NOMO-1 treated with DMSO at 0.1 percent for 48 hours (cell line): Measurements from ENCODE around the gene AGER.

Source experiments
- DNase-seq: peaks from one replicate; lab custom pipeline; 2025; ENCODE audit not compliant: unreplicated experiment; lab: John Stamatoyannopoulos, UW

The AGER gene

DNA sequence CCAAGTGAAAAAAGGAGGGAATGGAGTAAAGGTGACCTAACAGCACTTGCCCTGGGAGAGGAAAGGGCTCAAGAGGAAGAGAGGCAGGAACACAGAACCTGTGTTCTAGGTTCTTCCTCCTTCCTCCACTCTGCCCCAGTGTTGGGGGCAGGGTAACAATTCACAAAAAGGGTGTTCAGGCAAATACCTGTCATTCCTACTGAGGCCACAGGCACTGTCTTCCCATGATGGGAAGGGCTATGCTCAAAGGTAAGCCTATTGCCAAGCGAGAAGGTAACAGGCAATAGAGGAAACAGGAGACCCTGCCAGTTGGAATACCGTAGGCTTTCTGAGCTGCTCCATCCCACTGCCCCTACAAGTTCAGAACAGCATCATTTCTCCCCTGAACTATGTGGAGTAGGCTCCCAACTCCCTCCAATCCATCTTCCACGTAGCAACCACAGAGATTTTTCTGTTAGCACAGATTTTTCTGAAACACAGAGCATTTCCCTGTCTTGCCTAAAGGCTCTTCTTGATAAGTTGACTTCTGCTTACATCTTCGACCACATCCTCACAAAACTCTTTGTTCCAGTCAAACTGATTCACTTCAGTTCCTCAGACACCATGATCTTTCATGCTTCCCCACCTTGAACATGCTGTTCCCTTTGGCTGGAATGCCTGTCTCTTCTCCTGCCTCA is 10.9 kb downstream of the AGER start:
- no peak for DNase-seq

DNA sequence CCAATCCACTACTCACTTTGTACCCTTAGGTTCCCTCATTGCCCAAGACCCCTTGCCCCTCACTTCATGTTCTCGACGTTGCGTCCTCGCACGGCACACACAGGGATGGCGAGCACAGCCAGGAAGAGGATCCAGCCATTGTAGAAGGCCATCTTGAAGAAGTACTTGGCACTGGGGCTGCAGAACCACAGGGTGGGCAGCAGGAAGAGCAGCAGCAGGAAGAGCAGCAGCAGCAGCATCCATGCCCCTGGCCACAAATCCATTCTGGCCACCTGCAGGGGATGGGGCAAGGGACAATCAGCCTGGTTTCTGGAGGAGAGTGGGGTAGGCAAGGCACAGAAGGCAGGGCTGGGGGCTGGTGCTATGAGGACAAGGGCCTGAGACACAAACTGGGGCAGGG is 12.8 kb downstream of the AGER start:
- DNase-seq, result no peak

DNA sequence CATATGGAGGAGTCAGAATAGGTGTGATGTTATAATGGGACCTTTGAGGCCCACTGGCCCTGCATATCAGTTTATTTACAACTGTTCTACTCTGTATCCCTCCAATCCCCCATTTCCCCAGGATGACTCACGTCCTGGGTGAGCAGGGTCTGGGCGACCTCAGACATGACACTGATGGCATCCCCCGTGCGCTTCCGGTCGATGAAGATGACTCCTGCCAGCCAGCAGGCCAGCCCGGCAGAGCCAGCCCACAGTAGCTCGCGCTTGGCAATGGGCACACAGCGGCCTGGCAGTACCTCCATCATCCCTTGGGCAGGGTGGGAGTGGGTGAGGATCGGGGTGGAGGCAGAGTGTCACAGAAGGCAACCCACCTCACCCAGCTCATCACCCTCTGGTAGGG is 13.8 kb downstream of the AGER start:
- no peak for DNase-seq

DNA sequence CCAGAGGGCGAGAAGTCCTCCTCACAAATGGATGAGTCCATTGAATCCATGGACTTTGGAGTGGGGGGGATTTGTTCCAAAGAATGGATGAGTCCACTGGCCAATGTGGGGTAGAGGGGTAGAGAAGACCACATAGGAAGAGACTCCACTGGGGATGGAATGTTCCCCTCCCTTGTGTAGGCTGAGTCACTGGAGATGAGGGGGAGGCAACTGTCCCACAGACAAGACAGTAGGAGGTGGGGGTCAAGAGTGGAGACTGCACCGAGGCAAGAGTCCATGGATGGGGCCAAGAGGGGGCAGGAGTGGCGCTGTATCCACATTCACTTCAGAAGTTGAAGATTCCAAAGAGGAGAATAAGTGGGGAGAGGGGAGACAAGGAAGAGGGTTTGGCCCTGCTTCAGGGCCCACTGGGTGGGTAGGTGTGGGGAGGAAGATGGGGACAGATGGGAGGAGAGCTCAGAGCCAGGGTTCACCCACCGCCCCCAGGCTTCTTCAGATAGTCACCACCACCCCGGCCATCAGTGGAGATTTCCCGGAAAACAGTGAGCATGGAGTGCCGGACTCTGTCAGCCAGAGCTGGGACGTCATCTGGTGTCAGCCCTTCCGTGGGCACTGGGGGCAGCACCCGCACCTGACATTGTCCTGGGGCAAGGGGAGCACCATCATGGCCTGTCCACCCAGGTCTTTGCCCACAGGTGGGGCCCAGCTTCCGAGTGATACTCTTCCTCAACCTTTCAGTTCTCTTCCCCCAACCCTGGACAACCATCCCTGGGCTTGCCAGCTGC is 15.1 kb downstream of the AGER start:
- no peak for DNase-seq

DNA sequence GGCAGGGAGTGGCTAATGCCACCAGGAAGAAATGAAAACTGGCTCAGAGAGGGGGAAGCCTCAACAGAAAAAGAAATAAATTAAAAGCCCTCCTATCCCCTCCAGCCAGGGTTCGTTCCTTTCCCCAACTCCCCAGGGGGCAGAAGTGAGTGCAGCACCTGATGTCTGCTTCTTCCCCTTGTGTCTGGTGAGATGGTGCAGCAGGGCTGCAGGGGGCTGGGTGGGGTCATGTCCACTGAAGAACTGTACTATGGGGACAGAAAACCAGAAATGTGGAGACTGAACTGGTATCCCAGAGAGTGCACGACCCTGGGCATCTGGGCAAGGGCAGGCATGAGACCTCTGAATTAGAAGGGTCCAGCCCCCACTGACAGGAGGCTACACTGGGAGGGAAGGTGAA is 15.7 kb downstream of the AGER start:
- DNase-seq, result no peak

DNA sequence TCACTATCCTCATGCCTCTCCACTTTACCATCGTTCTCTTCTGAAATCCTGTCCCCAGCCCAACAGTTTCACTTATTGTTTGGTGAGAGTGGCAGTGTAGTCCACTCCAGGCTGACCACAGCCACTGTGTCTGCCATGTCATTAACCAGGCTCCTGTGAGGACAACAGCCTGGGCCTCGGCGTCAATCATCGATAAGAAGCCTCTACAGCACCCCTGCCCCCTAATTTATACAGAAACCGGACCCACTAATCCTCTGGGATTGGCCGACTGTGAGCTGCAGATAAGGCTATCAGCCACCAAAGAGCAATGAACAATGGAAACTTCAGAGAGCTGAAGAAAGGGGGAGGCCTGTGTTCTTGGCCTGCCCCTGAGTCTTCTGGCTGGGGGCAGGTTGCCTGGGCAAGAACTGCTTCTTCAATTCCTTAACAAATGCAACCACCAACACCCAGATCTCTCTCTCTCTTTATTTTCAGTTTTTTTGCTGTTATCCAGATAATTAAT is 16.2 kb downstream of the AGER start:
- DNase-seq, result no peak

DNA sequence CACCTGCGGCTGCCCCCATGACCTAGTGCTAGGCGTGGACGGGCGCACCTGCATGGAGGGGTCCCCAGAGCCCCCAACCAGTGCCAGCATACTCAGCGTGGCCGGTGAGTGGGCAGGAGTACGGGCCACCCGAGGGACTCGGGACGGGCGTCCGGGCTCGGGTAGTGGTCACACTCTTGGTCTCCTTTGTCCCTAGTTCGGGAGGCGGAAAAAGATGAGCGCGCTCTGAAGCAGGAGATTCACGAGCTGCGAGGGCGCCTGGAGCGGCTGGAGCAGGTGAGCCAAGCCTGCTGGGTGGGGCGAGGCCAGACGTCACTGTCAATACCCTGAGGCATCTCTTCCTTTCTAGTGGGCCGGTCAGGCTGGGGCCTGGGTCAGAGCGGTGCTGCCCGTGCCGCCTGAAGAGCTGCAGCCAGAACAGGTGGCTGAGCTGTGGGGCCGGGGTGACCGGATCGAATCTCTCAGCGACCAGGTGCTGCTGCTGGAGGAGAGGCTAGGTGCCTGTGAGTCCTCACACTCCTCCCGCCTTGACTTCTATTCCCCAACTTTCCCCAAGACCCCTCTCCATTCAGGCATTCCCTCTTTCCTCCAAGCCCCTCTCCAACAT is 16.8 kb downstream of the AGER start:
- DNase-seq, result no peak

DNA sequence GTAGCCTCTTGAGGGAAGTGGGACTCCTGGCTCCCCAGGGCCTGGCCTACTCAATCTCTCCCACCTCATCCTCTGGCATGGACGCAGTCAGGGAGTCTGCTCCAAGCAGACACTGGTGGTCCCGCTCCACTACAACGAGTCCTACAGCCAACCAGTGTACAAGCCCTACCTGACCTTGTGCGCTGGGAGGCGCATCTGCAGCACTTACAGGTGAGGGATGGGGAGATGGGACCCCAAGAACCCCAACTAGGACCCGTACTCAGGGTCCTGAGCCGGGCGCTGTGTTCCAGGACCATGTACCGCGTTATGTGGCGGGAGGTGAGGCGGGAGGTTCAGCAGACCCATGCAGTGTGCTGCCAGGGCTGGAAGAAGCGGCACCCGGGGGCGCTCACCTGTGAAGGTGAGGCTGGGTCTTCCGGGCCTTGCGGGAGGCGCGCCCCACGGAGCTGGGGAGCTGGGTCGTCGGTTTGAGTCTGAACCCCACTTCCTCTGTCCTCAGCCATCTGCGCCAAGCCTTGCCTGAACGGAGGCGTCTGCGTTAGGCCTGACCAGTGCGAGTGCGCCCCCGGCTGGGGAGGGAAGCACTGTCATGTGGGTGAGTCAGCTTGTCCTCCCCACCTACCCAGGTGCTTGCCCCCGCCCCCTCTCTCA is 17.5 kb downstream of the AGER start:
- no peak for DNase-seq

DNA sequence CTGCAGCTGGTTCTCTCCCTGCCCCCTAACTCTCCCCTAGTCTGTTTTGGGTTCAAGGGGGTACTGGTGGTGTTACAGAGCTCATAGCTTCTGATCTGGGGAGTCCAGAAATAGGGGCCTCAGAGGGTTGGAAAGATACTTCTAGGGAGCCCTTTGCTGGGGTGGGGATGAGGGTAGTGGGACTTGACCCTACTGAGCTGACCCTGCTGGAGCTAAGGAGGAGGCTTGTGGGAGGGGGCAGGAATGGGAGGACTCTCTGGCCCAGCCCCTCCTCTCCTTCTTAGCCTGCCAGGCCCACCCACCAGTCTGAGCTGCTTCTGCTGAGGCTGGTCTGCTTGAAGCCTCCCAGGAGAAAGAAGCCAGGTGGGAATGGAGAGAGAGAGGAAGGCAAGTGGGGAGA is 19.8 kb downstream of the AGER start, which contains the start of gene EGFL8:
TSS of gene EGFL8 (plus strand) at position 301 of the 400 bp plus-strand sequence. CDS start 1,571 bp downstream, outside the sequence.
- DNase-seq, result no peak

DNA sequence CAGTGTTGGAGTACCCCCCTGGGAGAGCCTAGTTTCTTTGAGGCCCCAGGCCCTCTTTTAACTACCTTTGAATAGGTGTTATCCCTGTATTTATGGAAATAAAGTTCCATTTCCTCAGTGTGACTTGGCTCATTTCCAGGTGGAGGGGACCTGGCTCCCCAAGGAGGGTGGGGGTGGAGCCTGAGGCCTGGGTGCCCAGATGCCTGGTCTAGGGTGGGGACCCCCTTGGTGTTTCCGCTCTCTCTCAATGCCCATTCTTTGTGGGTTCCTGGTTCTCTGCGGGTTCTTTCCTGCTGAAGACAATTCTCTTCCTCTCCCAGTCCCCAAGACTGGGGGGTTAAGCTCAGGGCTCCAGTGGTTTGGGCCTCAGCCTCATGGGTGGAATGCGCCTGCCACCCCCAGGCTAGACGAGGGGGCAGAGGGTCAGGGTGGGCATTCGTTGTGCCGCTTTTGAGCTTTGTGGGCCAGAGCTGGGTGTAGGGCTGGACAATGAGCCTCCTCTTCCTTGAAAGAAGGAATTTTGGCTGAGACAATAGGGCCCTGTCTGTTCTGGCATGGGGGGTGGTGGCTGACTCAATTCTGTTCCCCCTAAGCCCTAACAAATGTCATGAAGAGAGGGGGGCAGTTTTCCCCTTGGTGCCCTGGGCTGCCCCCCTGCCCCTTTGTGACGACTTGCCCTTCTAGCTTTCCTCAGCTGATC is 20.3 kb downstream of the AGER start:
- DNase-seq, result no peak

DNA sequence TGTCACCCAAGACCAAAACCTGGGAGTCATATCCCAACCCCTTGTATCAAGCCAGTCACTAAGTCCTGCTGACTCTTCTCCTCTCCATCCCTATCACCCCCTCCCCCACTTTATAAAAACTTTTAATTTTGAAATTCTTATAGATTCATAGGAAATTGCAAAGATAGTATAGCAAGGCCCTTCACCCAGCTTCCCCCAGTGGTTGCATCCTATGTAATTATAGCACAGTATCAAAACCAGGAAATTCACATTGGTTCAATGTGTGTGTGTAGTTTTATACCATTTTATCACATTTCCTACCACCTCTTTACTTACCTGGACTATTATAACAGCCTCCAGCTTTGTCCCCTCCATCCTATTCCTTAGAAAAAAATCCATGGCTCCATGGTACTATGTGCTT is 26.0 kb downstream of the AGER start:
- DNase-seq, result no peak

DNA sequence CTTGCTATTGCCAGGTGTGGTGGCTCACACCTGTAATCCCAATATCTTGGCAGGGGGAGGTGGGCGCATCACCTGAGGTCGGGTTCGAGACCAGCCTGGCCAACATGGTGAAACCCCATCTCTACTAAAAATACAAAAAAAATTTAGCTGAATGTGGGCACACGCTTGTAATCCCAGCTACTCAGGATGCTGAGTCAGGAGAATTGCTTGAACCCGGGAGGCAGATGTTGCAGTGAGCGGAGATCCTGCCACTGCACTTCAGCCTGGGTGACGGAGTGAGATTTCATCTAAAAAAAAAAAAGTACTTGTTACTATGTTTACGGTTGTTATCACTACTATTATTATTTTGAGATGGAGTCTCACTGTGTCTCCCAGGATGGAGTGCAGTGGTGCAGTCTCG is 27.2 kb downstream of the AGER start:
- DNase-seq, result no peak

DNA sequence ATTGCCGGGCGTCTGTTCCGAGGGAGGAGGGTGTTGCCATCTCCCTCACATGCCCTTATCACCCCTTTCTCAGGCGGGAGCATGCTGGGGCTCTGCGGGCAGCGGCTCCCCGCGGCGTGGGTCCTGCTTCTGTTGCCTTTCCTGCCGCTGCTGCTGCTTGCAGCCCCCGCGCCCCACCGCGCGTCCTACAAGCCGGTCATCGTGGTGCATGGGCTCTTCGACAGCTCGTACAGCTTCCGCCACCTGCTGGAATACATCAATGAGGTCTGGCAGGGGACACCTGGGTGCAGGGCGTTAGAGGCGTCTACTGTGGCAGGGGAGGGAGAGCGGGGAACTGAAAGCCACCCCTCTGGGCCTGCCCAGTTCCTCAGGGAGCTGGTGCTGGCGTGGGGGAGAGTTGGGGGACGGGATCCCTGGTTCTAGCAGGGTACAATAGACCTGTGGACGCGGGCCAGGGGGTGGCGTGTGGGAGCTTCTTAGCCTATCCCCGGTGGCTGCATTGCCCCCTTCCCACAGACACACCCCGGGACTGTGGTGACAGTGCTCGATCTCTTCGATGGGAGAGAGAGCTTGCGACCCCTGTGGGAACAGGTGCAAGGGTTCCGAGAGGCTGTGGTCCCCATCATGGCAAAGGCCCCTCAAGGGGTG is 29.4 kb downstream of the AGER start:
- DNase-seq, result peak; percentile 69

DNA sequence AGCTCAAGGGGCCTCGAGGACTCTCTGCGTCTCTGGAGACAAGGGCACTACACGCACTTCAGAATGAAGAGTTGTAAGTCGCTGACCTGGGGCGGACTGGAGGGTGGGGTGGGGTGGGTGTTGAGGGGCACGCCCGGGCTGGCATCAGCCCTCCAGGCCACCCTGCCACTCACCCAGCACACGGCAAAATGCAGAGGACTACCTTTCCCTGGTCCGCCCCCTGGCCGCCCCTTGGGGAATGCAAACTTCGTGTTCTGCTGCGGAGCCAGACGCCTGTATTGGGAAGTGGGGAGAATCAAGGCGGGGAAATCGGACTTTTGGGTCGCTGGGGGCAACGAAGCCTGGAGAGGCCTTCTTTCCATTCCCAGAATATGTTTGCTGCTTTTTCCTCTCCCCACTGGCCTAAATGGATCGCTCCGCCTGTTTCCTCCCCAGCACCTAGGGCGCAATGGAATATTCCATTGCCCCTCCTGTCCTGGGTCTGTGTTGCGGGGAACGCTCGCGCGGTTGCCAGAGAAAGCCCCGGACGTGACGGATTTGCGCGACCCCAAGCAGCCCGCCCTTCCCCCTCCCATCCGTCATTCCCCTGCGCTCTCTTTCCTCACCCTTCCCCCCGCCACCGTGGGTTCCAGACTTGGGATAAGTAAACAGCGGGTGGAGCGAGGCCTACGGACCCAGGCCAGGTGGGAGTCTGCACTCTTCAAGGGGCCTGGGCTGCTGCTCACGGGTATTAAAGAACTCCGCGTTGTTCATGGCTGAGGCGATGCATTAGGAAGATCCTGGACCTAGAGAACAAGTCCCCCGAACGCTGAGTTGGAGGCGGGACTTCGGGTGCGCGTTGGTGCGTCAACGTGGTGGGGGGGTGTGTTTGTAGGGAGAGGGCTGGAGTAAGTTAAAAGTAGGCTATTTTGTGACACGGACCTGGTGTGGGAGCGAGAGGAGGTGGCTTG is 30.2 kb downstream of the AGER start, which contains the start of gene PPT2:
TSS of gene PPT2 (plus strand) at position 578 of the 950 bp plus-strand sequence. CDS start 454 bp downstream, outside the sequence.
- DNase-seq, result peak; percentile 66

DNA sequence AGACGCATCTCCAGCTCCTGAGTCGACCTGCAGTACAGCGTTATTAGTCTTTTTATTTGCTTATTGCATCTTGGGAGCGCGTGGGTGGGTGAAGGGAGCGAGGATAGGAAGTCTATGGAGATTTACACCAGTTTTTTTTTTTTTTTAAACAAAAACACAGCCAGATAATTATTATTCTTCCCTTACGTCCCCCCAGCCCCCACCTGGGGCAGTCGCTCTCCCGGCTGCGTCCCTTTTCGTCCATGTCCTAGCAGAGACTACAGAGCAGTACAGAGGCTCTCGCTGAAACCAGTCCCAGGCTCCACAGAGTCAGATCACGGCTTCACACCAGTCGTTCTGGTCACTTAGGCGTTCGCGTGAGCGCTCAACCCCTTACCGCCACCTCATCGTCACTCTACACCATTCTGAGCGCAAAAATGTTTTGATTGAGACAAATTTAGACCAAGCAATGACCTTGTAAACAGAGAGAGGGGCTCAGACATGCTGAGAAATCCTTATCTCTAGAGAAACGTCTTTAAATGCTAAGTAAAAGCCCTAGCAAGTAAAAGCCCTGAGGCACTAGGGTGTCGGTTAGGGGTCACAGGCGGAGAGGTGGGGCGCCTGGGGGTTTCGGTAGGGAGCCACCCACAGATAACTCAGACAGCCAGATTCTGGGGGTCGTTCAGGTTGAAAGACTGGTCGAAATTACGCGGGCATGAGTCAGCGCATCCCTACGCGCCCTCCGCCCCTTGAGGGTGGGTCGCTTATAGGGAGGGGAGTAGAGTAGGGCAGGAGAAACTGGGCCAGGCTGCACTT is 31.1 kb downstream of the AGER start:
- DNase-seq, result no peak

DNA sequence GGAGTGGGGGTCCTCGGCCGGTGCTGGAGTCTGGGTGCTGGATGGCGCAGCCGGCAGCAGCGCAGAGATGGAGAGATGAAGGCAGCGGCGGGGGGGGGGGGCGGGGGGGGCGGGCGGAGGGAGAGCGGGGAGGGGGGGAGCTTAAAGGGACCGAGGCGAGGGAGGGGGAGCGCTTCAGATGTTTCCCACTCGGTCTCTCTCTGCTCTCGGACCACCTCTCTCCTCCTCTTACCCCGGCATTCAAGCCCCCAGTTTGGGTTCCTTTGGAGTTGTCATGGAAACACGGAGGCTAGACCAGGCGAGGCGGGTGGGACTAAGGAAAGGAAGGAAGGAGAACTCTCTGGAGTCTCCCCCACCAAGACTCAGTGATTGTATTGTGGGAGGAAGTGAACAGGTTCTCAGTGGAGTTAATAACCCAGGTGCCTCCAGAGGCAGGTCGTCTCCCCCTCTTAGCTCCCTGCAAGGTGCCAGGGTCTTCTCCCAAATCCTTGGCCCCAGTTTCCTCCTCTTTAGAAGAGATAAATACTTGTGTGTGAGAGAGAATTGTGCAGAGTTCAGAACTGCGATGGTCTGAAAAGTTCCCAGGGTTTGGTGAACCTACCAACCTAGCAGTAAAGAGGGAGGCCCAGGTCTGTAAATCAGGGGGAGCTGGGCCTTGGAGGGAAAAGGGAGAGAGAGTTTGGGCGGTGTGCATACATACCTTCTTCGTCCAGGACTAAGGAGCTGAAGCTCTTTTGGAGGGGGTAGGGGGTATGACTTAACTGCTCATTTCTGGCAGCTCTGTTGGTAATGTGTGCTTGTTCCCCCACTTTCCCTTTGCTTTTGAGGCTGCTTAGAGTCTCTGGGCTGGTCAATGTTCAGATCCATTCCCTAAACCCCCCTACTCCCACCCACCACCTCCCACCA is 31.9 kb downstream of the AGER start, which contains the start of gene PRRT1:
TSS of gene PRRT1 (minus strand) at position 77 of the 906 bp plus-strand sequence. CDS start 112 bp downstream, outside the sequence.
- DNase-seq, result no peak
